ENCODE results near the gene CGA.

GRCh38 chr6:87082160-87082721 lies 12.7 kb downstream of the CGA start:
- TF ChIP-seq, protein P1, sequence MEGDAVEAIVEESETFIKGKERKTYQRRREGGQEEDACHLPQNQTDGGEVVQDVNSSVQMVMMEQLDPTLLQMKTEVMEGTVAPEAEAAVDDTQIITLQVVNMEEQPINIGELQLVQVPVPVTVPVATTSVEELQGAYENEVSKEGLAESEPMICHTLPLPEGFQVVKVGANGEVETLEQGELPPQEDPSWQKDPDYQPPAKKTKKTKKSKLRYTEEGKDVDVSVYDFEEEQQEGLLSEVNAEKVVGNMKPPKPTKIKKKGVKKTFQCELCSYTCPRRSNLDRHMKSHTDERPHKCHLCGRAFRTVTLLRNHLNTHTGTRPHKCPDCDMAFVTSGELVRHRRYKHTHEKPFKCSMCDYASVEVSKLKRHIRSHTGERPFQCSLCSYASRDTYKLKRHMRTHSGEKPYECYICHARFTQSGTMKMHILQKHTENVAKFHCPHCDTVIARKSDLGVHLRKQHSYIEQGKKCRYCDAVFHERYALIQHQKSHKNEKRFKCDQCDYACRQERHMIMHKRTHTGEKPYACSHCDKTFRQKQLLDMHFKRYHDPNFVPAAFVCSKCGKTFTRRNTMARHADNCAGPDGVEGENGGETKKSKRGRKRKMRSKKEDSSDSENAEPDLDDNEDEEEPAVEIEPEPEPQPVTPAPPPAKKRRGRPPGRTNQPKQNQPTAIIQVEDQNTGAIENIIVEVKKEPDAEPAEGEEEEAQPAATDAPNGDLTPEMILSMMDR (IDR thresholded peaks at IDR 0.05): no peak
- no peak for TF ChIP-seq EP300 (IDR thresholded peaks at IDR 0.05)
- TF ChIP-seq POLR2AphosphoS5 (IDR thresholded peaks at IDR 0.05): no peak
- TF ChIP-seq POLR2A (IDR thresholded peaks at IDR 0.05): no peak
